BE2C (cell line): ENCODE data around the gene LRFN2.

ENCODE experiments used
- DNase-seq: peaks from one replicate; pipeline ENCODE4 v3.0.0-alpha.2; 2020
- H3K27me3 ChIP-seq: fragments of 250-450 bp; sonication (Bioruptor Pico); 2 replicates; pipeline ENCODE4 v1.5.1; 2020; ENCODE audit warnings: mild to moderate bottlenecking
- H3K36me3 ChIP-seq: fragments of 250-450 bp; sonication (Bioruptor Pico); 2 replicates; pipeline ENCODE4 v1.5.1; 2020; ENCODE audit warnings: mild to moderate bottlenecking
- H3K4me1 ChIP-seq: fragments of 250-450 bp; sonication (Bioruptor Pico); 2 replicates; pipeline ENCODE4 v1.5.1; 2020
- H3K4me3 ChIP-seq: 2 replicates; pipeline ENCODE4 v1.5.1; 2011; ENCODE audit warnings: low read depth, low read length
- H3K9me3 ChIP-seq: fragments of 250-450 bp; sonication (Bioruptor Pico); 2 replicates; pipeline ENCODE4 v1.5.1; 2020
- CTCF ChIP-seq: IDR thresholded peaks from 2 replicates; pipeline ENCODE4 v1.5.1; 2012; ENCODE audit warnings: mild to moderate bottlenecking, low read depth, low read length

Gene LRFN2

DNA sequence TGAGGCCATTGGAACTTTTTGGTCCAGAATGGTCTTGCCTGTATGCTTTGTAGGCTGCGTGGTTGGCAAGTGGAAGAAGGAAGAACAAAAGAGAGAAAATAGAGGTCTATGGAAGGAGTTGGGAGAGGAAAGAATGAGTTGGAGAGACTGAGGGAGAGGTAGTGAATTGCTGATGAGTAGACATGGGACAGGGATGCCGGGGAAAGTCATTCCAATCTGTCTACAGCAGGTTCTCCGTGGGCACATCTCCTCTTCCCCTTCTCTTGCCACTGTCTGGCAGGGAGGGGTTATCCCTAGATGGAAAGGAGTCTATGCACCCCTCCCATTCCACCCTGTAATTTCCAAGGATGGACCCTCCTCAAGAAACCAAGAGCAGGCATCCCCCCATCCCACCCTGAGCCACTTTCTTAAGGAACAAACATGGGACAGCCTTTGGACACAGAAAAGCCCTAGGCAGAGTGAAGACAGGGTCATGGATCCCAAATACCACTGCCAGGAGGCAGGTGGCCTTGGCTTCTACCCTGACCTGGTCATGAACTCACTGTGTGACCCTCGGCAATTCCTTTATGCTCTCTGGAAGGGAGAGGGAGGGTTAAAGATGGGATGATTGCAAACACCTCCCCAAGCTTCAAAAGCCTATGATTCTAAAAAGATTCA, 196.9 kb downstream of the LRFN2 start:
- Histone ChIP-seq H3K36me3 (no peaks in the 10 kb centered on the region), H3K9me3 (no peaks in the 10 kb centered on the region), H3K4me1 (no peaks in the 10 kb centered on the region), H3K27me3 (no peaks in the 10 kb centered on the region), H3K4me3 (no peak overlapping the region)
- no peak for DNase-seq
- no peak for TF ChIP-seq CTCF

DNA sequence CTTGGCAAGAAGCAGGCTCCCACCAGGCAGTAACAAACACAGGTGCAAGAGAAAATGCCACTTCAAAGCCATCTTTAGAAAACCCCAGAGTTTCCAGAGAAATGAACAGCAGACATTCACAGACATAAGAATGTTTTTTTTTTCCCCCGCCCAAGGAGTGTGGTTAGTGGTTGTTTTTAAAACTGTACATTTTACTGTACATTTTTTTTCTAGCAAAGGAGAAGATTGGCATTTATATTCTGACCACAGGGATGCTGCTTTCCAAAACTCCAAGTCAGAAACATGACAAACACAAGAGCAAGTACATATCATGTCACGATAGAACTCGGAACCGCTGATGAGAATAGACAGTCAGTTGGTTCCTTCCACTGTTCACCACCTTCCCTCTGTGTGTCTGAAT, 197.9 kb downstream of the LRFN2 start:
- H3K27me3 ChIP-seq: no peaks in the 10 kb centered on the region
- TF ChIP-seq CTCF: no peak
- no peak for DNase-seq
- H3K4me3 ChIP-seq: no peak overlapping the region
- no peaks in the 10 kb centered on the region for H3K9me3 ChIP-seq
- 0 out of 2 replicates have a peak, but pooled peaks cover 5% of the 10 kb centered on the region for H3K4me1 ChIP-seq
- H3K36me3 ChIP-seq: no peaks in the 10 kb centered on the region

GRCh38 chr6:40387871-40388264, 199.3 kb downstream of the LRFN2 start:
- Histone ChIP-seq H3K4me1 (0 out of 2 replicates have a peak, but pooled peaks cover 5% of the 10 kb centered on the region), H3K27me3 (no peaks in the 10 kb centered on the region), H3K36me3 (no peaks in the 10 kb centered on the region), H3K9me3 (no peaks in the 10 kb centered on the region), H3K4me3 (no peak overlapping the region)
- no peak for TF ChIP-seq CTCF
- no peak for DNase-seq

- Histone ChIP-seq H3K9me3 (no peaks in the 10 kb centered on the region), H3K27me3 (no peaks in the 10 kb centered on the region), H3K4me1 (0 out of 2 replicates have a peak, but pooled peaks cover 5% of the 10 kb centered on the region), H3K4me3 (no peak overlapping the region), H3K36me3 (no peaks in the 10 kb centered on the region)
- DNase-seq: no peak
- no peak for TF ChIP-seq CTCF
Measured at GRCh38 chr6:40387127-40387870, 199.9 kb downstream of the LRFN2 start.

GRCh38 chr6:40386200-40386599, 201.0 kb downstream of the LRFN2 start:
- 0 out of 2 replicates have a peak, but pooled peaks cover 5% of the 10 kb centered on the region for H3K4me1 ChIP-seq
- no peak for DNase-seq
- no peak overlapping the region for H3K4me3 ChIP-seq
- H3K9me3 ChIP-seq: no peaks in the 10 kb centered on the region
- TF ChIP-seq CTCF: no peak
- no peaks in the 10 kb centered on the region for H3K36me3 ChIP-seq
- no peaks in the 10 kb centered on the region for H3K27me3 ChIP-seq
